ENCODE results near the gene ALX3. TPM values are rescaled to one million over a fixed set of nuclear protein-coding genes. Genes with fewer than 3 reads are reported as not detected.

ALX3 gene
- total and polyA plus RNA-seq, 7 donors, result 0.13 TPM; not detected in 6

- no peak for TF ChIP-seq POLR2AphosphoS5 (IDR thresholded peaks at IDR 0.05)
- TF ChIP-seq EP300 (IDR thresholded peaks at IDR 0.05), result no peak
- TF ChIP-seq, protein P1, sequence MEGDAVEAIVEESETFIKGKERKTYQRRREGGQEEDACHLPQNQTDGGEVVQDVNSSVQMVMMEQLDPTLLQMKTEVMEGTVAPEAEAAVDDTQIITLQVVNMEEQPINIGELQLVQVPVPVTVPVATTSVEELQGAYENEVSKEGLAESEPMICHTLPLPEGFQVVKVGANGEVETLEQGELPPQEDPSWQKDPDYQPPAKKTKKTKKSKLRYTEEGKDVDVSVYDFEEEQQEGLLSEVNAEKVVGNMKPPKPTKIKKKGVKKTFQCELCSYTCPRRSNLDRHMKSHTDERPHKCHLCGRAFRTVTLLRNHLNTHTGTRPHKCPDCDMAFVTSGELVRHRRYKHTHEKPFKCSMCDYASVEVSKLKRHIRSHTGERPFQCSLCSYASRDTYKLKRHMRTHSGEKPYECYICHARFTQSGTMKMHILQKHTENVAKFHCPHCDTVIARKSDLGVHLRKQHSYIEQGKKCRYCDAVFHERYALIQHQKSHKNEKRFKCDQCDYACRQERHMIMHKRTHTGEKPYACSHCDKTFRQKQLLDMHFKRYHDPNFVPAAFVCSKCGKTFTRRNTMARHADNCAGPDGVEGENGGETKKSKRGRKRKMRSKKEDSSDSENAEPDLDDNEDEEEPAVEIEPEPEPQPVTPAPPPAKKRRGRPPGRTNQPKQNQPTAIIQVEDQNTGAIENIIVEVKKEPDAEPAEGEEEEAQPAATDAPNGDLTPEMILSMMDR (IDR thresholded peaks at IDR 0.05), result no peak
- TF ChIP-seq POLR2A (IDR thresholded peaks at IDR 0.05), result no peak
- peak overlapping the region in 1 of 4 donors; percentile 13 for H3K27ac ChIP-seq
- 85 to 86% methylated on average over 4 of the region's 4 CpGs for WGBS, 2 donors
- H3K9me3 ChIP-seq, result no peaks in the 10 kb centered on the region
- H3K4me1 ChIP-seq, result peaks cover 0 to 18% (median 17%) of the 10 kb centered on the region in 4 donors
- H3K4me3 ChIP-seq, result no peak overlapping the region
- intact Hi-C loops (cut with DNase I), result no loop called here
- DNase-seq, result no peak
- no peaks in the 10 kb centered on the region for H3K27me3 ChIP-seq
- peaks cover 31 to 100% (median 70%) of the 10 kb centered on the region in 4 donors for H3K36me3 ChIP-seq
Observed at GRCh38 chr1:110050602-110051261, 19.7 kb downstream of the ALX3 start.

- DNase-seq, result no peak
- intact Hi-C loops (cut with DNase I), result no loop called here
- no peak for TF ChIP-seq EP300 (IDR thresholded peaks at IDR 0.05)
- TF ChIP-seq POLR2AphosphoS5 (IDR thresholded peaks at IDR 0.05), result no peak
- TF ChIP-seq, protein P1 (IDR thresholded peaks at IDR 0.05), result no peak
- TF ChIP-seq POLR2A (IDR thresholded peaks at IDR 0.05), result no peak
- Histone ChIP-seq H3K4me1 (peaks cover 0 to 17% (median 15%) of the 10 kb centered on the region in 4 donors), H3K27me3 (no peaks in the 10 kb centered on the region), H3K27ac (peak overlapping the region in 1 of 4 donors; percentile 32), H3K4me3 (no peak overlapping the region), H3K9me3 (no peaks in the 10 kb centered on the region), H3K36me3 (peaks cover 33 to 100% (median 74%) of the 10 kb centered on the region in 4 donors)
- WGBS, 2 donors, result 70 to 82% methylated on average over 11 of the region's 11 CpGs
Observed at GRCh38 chr1:110049801-110050601, 20.5 kb downstream of the ALX3 start.

DNA sequence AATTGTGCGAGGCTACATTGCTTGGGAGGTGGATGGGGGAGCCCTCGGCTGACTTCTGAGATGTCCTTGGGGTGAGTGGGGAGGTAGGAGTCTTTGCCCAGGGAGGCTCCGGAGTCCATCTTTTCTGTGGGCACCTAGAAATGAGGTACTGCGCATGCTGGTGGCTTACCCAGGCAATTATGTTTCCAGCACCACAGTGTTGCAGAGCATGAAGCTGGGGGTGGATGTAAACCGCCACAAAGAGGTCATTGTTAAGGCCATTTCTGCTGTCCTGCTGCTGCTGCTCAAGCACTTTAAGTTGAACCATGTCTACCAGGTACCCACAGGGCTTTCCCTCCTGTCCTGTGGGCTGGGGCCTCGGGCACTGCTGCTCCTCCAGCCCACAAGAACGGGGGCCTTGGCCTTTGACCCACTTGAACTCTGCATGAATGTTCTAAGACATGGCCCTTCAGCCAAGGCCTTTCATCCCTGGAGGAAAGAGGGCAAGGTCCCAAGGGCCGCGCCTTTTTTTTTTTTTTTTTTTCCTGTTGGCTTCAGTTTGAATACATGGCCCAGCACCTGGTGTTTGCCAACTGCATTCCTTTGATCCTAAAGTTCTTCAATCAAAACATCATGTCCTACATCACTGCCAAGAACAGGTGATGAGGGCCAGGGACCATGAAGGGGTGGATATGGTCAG lies 21.4 kb downstream of the ALX3 start:
- DNase-seq, result no peak
- intact Hi-C loops (cut with DNase I), result no loop called here
- H3K4me1 ChIP-seq, result peaks cover 0 to 17% (median 15%) of the 10 kb centered on the region in 4 donors
- WGBS, 2 donors, result 40 to 83% methylated on average over 9 of the region's 9 CpGs
- peak overlapping the region in 1 of 4 donors; percentile 32 for H3K27ac ChIP-seq
- H3K36me3 ChIP-seq, result peaks cover 34 to 100% (median 69%) of the 10 kb centered on the region in 4 donors
- no peaks in the 10 kb centered on the region for H3K27me3 ChIP-seq
- no peak for TF ChIP-seq POLR2A (IDR thresholded peaks at IDR 0.05)
- TF ChIP-seq POLR2AphosphoS5 (IDR thresholded peaks at IDR 0.05), result no peak
- no peak for TF ChIP-seq EP300 (IDR thresholded peaks at IDR 0.05)
- TF ChIP-seq, protein P1 (IDR thresholded peaks at IDR 0.05), result no peak
- no peaks in the 10 kb centered on the region for H3K9me3 ChIP-seq
- H3K4me3 ChIP-seq, result no peak overlapping the region

DNA sequence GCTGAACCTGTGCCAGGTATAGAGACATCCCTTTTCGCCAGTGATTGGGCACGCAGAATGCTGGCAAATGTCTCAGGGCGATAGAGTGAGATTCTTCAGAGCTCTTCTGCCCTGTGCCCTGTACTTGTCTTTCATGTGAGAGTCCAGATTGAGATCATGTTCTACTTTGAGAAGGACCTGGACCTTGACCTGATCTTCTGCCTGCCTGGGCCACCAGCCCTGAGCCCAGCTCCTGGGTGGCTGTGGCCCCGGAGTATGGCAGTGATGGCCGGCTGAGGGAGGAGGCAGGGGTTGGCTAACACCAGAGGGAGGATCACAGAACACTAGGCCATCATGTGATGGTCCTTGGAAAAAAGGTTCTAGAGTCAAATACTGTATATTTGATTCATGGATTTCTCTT lies 22.2 kb downstream of the ALX3 start:
- Histone ChIP-seq H3K36me3 (peaks cover 43 to 100% (median 73%) of the 10 kb centered on the region in 4 donors), H3K27ac (no peak overlapping the region), H3K27me3 (no peaks in the 10 kb centered on the region), H3K4me3 (no peak overlapping the region), H3K4me1 (peaks cover 0 to 17% (median 15%) of the 10 kb centered on the region in 4 donors), H3K9me3 (no peaks in the 10 kb centered on the region)
- 95 to 96% methylated on average over 5 of the region's 5 CpGs for WGBS, 2 donors
- no peak for DNase-seq
- TF ChIP-seq POLR2AphosphoS5 (IDR thresholded peaks at IDR 0.05) (no peak), EP300 (IDR thresholded peaks at IDR 0.05) (no peak), POLR2A (IDR thresholded peaks at IDR 0.05) (no peak)
- TF ChIP-seq, protein P1 (IDR thresholded peaks at IDR 0.05), result no peak
- intact Hi-C loops (cut with DNase I), result no loop called here

All from sigmoid colon (tissue), 7 donors.